Activated T-cell treated with anti-CD3 and anti-CD28 coated beads for 1 hour (primary cell): ENCODE data around the gene SLC27A2.
"Not testable (repeated sequence)": the region's sequence is repeated elsewhere in the genome, so short reads cannot be mapped to it uniquely, and the experiment has no call there.

Experiments used
- DNase-seq: peaks from one replicate; pipeline ENCODE4 v3.0.0-alpha.2; 2020; ENCODE audit warnings: low read depth

The SLC27A2 gene

GRCh38 chr15:50163719-50164410 lies 18.1 kb upstream of the SLC27A2 start:
- DNase-seq, result no peak

GRCh38 chr15:50164458-50164857 lies 17.5 kb upstream of the SLC27A2 start:
- DNase-seq, result no peak

- no peak for DNase-seq
Measured at GRCh38 chr15:50166216-50166615, 15.8 kb upstream of the SLC27A2 start.

- no peak for DNase-seq
Measured at GRCh38 chr15:50167110-50167509, 14.9 kb upstream of the SLC27A2 start.

- DNase-seq, result no peak
Measured at GRCh38 chr15:50168379-50168778, 13.6 kb upstream of the SLC27A2 start.

- no peak for DNase-seq
Measured at GRCh38 chr15:50168783-50169411, 13.1 kb upstream of the SLC27A2 start.

GRCh38 chr15:50172360-50172895 lies 9.6 kb upstream of the SLC27A2 start:
- not testable (repeated sequence) for DNase-seq

- no peak for DNase-seq
Measured at GRCh38 chr15:50176869-50177268, 5.1 kb upstream of the SLC27A2 start.

GRCh38 chr15:50180091-50180490 lies 1.9 kb upstream of the SLC27A2 start:
- no peak for DNase-seq

GRCh38 chr15:50180582-50180981 lies 1.4 kb upstream of the SLC27A2 start:
- DNase-seq, result no peak

GRCh38 chr15:50181201-50181968 lies 611 bp upstream of the SLC27A2 start:
- DNase-seq, result no peak

GRCh38 chr15:50182219-50183013 lies 420 bp downstream of the SLC27A2 start:
- DNase-seq, result peak; percentile 12

GRCh38 chr15:50183112-50183794 lies 1.3 kb downstream of the SLC27A2 start:
- no peak for DNase-seq

- DNase-seq, result no peak
Measured at GRCh38 chr15:50184863-50185504, 3.0 kb downstream of the SLC27A2 start.

GRCh38 chr15:50186090-50186489 lies 4.1 kb downstream of the SLC27A2 start:
- no peak for DNase-seq

GRCh38 chr15:50186752-50187151 lies 4.8 kb downstream of the SLC27A2 start:
- no peak for DNase-seq

GRCh38 chr15:50187525-50187924 lies 5.5 kb downstream of the SLC27A2 start:
- no peak for DNase-seq

- no peak for DNase-seq
Measured at GRCh38 chr15:50187997-50188396, 6.0 kb downstream of the SLC27A2 start.

GRCh38 chr15:50188793-50189192 lies 6.8 kb downstream of the SLC27A2 start:
- DNase-seq, result not testable (repeated sequence)

GRCh38 chr15:50189633-50190032 lies 7.6 kb downstream of the SLC27A2 start:
- no peak for DNase-seq

GRCh38 chr15:50190166-50190570 lies 8.2 kb downstream of the SLC27A2 start:
- no peak for DNase-seq
